PC-3 (cell line): Measurements from ENCODE around the gene TBL3.

ENCODE experiments used
- EZH2 ChIP-seq: fragments of 300-600 bp; sonication (generic); IDR thresholded peaks from one replicate; pipeline ENCODE4 v1.6.1; 2017; ENCODE audit warnings: antibody characterized with exemption, mild to moderate bottlenecking, low read length; ENCODE audit not compliant: unreplicated experiment
- TF ChIP-seq, protein P1 (sequence below): fragments of 300-600 bp; sonication (generic); conservative IDR thresholded peaks from 2 replicates; pipeline ENCODE4 v1.5.1; 2017; ENCODE audit warnings: antibody characterized with exemption, low read depth, mild to moderate bottlenecking, low read length

DNA sequence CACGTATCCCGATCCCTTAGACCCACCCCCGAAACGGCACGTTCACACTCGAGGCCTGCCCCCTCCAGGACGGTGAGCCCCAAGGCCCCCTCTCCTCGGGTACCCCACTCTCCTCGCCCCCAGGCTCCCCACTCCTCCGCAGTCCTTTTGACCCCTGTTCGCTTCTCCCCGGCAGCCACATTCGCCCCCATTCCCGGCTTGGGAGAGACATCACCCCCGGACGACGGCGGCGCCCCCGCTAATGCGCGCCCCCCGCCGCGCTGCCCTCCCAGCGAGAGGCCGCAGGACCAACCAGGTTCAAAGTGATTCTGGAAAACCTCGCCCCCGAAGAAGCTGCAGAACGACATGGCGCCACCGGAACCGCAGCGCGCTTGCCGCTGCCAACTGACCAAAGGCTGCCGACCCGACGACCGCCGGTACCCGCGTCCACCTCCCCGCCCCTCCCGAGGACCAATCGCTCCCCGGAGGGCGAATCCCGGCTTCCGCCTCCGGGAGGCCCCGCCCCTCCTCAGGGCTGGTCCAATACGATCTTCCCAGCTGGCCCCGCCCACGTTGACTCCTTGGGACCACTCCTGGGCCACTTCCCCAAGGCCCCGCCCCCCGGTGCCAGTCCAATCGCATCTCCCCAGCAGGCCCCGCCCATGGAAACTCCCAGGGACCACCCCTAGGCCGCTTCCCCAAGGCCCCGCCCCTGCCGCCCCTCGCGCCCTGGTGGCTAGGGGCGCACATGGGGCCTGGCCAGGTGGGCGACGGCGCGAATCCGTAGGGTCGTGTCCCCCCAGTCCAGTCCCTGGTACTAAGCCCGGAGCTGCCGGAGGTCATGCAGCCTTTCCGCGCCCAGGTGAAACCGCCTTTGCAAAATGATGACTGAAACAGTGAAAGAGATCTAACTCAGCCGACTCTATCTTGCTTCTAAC, 28.8 kb upstream of the TBL3 start, which contains the start of gene MSRB1:
- TF ChIP-seq, protein P1, sequence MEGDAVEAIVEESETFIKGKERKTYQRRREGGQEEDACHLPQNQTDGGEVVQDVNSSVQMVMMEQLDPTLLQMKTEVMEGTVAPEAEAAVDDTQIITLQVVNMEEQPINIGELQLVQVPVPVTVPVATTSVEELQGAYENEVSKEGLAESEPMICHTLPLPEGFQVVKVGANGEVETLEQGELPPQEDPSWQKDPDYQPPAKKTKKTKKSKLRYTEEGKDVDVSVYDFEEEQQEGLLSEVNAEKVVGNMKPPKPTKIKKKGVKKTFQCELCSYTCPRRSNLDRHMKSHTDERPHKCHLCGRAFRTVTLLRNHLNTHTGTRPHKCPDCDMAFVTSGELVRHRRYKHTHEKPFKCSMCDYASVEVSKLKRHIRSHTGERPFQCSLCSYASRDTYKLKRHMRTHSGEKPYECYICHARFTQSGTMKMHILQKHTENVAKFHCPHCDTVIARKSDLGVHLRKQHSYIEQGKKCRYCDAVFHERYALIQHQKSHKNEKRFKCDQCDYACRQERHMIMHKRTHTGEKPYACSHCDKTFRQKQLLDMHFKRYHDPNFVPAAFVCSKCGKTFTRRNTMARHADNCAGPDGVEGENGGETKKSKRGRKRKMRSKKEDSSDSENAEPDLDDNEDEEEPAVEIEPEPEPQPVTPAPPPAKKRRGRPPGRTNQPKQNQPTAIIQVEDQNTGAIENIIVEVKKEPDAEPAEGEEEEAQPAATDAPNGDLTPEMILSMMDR = no peak
- no peak for TF ChIP-seq EZH2
